A673 (cell line): ENCODE measurements around the gene URI1. TPM values are rescaled to one million over a fixed set of nuclear protein-coding genes. Genes with fewer than 3 reads are reported as not detected.
"Not testable (repeated sequence)": the region's sequence is repeated elsewhere in the genome, so short reads cannot be mapped to it uniquely, and the experiment has no call there.

Experiments used
- BruUV-seq: library from RNA; stranded (reverse); fragments of 400-500 nt; replicated peaks from 2 replicates; lab custom pipeline; 2021; lab: Mats Ljungman, UMichigan
- CTCF ChIA-PET: fragments of 300-600 bp; sonication (Branson Sonifier 250); formaldehyde crosslinking; loops from one replicate; lab custom pipeline; 2022; ENCODE audit warnings: antibody characterized with exemption; lab: Charles Lee
- POLR2A ChIA-PET: fragments of 300-600 bp; sonication (Branson Sonifier 250); formaldehyde crosslinking; loops from one replicate; lab custom pipeline; 2022; ENCODE audit warnings: antibody characterized with exemption; ENCODE audit not compliant: low non-redundant PET; lab: Charles Lee
- DNase-seq: peaks from one replicate; pipeline ENCODE4 v3.0.0-alpha.2; 2015; ENCODE audit warnings: low spot score
- H3K27ac ChIP-seq: fragments of 200-600 bp; sonication (generic); 2 replicates; pipeline ENCODE4 v1.5.1; 2016; ENCODE audit warnings: mixed run types, low read depth, mild to moderate bottlenecking, mixed read lengths, antibody characterized with exemption, low read length; ENCODE audit not compliant: poor library complexity, severe bottlenecking
- H3K27me3 ChIP-seq: fragments of 200-600 bp; sonication (generic); replicated peaks from 2 replicates; pipeline ENCODE4 v1.6.1; 2017; ENCODE audit warnings: mixed run types, low read depth, mild to moderate bottlenecking, mixed read lengths, antibody characterized with exemption, low read length; ENCODE audit not compliant: insufficient read depth, poor library complexity
- H3K36me3 ChIP-seq: fragments of 200-600 bp; sonication (generic); 2 replicates; pipeline ENCODE4 v1.6.1; 2016; ENCODE audit warnings: mixed run types, mild to moderate bottlenecking, mixed read lengths, antibody characterized with exemption, low read length; ENCODE audit not compliant: insufficient read depth, poor library complexity, severe bottlenecking
- H3K4me1 ChIP-seq: fragments of 200-600 bp; sonication (generic); 2 replicates; pipeline ENCODE4 v1.6.1; 2017; ENCODE audit warnings: mixed run types, mild to moderate bottlenecking, mixed read lengths, antibody characterized with exemption, low read length; ENCODE audit not compliant: insufficient read depth, poor library complexity, severe bottlenecking
- H3K4me3 ChIP-seq: fragments of 200-600 bp; sonication (generic); 2 replicates; pipeline ENCODE4 v1.5.1; 2016; ENCODE audit warnings: low read depth, mixed run types, mild to moderate bottlenecking, mixed read lengths, low read length; ENCODE audit not compliant: poor library complexity, severe bottlenecking
- H3K9me3 ChIP-seq: fragments of 200-600 bp; sonication (generic); 2 replicates; pipeline ENCODE4 v1.6.1; 2016; ENCODE audit warnings: mixed run types, low read depth, mild to moderate bottlenecking, mixed read lengths, antibody characterized with exemption, low read length; ENCODE audit not compliant: poor library complexity, severe bottlenecking
- EZH2 ChIP-seq: fragments of 200-600 bp; sonication (generic); IDR thresholded peaks from 2 replicates; pipeline ENCODE4 v1.6.1; 2017; ENCODE audit warnings: borderline replicate concordance, low read depth, mild to moderate bottlenecking, mixed read lengths, antibody characterized with exemption, low read length; ENCODE audit not compliant: poor library complexity, severe bottlenecking
- intact Hi-C: fragments of 100-400 bp; cut with micrococcal nuclease; formaldehyde crosslinking; loops from one replicate; pipeline ENCODE4 v1.10.0; 2022; ENCODE audit not compliant: unreplicated experiment
- total RNA-seq: library from RNA; stranded (reverse); gene quantifications from 2 replicates; pipeline ENCODE4 v1.2.3, GENCODE V29; 2021
- TF ChIP-seq, protein P1 (sequence below): fragments of 300-800, 200-600 bp; sonication (generic); conservative IDR thresholded peaks from 2 replicates; pipeline ENCODE4 v1.5.1; 2017; ENCODE audit warnings: low read depth, mild to moderate bottlenecking, antibody characterized with exemption, low read length, moderate library complexity, mixed read lengths

Gene URI1
- total RNA-seq, 1 experiment from 2014 or later, result 93.0 TPM

DNA sequence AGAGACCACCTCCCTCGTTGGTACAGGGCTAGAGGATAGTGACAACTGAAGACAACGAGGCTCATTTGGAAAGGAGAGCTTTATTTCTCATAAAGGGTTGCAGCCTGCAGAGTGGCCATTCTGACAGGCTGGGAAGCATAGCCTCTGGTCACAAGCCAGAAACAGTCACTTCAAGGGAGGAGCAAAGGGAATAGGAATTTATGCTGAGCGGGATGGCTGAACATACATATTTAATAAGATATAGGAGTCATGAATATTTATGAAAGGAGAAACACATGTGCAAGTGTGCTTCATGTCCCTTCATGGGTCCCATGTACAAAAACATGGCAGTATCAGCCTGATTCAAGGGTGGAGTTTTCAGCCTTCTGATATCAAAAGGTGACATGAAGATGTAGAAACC lies 27.1 kb upstream of the URI1 start:
- no peaks in the 10 kb centered on the region for H3K4me1 ChIP-seq
- intact Hi-C loops, result no loop called here
- no peak overlapping the region for H3K4me3 ChIP-seq
- H3K27ac ChIP-seq, result no peak overlapping the region
- no peaks in the 10 kb centered on the region for H3K9me3 ChIP-seq
- no peaks in the 10 kb centered on the region for H3K36me3 ChIP-seq
- DNase-seq, result no peak
- H3K27me3 ChIP-seq, result no peaks in the 10 kb centered on the region
- BruUV-seq, result no TSS peak
- POLR2A ChIA-PET, result no interaction called here
- CTCF ChIA-PET, result no interaction called here
- no peak for TF ChIP-seq EZH2
- TF ChIP-seq, protein P1, sequence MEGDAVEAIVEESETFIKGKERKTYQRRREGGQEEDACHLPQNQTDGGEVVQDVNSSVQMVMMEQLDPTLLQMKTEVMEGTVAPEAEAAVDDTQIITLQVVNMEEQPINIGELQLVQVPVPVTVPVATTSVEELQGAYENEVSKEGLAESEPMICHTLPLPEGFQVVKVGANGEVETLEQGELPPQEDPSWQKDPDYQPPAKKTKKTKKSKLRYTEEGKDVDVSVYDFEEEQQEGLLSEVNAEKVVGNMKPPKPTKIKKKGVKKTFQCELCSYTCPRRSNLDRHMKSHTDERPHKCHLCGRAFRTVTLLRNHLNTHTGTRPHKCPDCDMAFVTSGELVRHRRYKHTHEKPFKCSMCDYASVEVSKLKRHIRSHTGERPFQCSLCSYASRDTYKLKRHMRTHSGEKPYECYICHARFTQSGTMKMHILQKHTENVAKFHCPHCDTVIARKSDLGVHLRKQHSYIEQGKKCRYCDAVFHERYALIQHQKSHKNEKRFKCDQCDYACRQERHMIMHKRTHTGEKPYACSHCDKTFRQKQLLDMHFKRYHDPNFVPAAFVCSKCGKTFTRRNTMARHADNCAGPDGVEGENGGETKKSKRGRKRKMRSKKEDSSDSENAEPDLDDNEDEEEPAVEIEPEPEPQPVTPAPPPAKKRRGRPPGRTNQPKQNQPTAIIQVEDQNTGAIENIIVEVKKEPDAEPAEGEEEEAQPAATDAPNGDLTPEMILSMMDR, result no peak

DNA sequence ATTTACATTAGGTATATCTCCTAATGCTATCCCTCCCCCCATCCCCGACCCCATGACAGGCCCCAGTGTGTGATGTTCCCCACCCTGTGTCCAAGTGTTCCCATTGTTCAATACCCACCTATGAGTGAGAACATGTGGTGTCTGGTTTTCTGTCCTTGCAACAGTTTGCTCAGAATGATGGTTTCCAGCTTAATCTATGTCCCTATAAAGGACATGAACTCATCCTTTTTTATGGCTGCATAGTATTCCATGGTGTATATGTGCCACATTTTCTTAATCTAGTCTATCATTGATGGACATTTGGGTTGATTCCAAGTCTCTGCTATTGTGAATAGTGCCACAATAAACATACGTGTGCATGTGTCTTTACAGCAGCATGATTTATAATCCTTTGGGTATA lies 26.2 kb upstream of the URI1 start:
- intact Hi-C loops, CTCF ChIA-PET, H3K27me3 ChIP-seq, BruUV-seq, H3K27ac ChIP-seq, DNase-seq, POLR2A ChIA-PET, H3K4me3 ChIP-seq, H3K4me1 ChIP-seq, H3K9me3 ChIP-seq, H3K36me3 ChIP-seq: not testable (repeated sequence)

DNA sequence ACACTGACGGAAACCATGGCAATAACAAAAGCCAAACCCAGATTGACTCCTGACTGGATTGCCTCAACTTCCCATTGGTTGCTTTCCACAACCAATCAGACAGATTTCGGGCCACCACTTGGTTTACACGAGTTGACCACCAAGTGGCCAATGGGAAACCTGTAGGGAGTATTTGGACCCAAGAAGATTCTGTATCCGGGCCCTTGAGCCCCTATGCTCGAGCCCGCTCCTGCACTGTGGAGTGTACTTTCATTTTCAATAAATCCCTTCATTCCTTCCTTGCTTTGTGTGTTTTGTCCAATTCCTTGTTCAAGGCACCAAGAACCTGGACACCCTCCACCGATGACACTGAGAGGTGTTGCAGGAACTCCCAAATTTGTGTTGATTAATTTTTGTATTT lies 24.1 kb upstream of the URI1 start:
- Histone ChIP-seq H3K4me1 (no peaks in the 10 kb centered on the region), H3K27me3 (no peaks in the 10 kb centered on the region), H3K36me3 (no peaks in the 10 kb centered on the region), H3K4me3 (no peak overlapping the region), H3K27ac (no peak overlapping the region), H3K9me3 (no peaks in the 10 kb centered on the region)
- ChIA-PET POLR2A (no interaction called here), CTCF (no interaction called here)
- DNase-seq, result no peak
- intact Hi-C loops, result no loop called here
- no TSS peak for BruUV-seq
- TF ChIP-seq, protein P1, result no peak
- TF ChIP-seq EZH2, result no peak

DNA sequence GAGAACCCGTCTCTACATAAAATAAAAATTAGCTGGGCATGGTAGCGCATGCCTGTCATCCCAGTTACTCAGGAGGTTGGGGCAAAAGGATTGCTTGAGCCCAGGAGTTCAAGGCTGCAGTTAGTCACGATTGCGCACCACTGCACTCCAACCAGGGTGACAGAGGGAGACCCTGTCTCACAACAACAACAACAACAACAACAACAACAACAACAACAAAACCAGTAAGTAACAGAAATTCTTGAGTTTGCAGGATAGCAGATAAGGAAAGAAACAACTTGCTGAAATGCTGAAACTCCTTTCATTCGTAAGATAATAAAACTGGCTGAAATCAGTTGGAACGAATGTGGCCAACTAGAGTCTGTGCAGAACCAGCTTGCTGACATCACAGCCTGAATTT lies 23.1 kb upstream of the URI1 start:
- H3K4me1 ChIP-seq, result no peaks in the 10 kb centered on the region
- H3K9me3 ChIP-seq, result no peaks in the 10 kb centered on the region
- H3K4me3 ChIP-seq, result no peak overlapping the region
- no peak for DNase-seq
- intact Hi-C loops, result no loop called here
- no peak overlapping the region for H3K27ac ChIP-seq
- ChIA-PET CTCF (no interaction called here), POLR2A (no interaction called here)
- no peaks in the 10 kb centered on the region for H3K36me3 ChIP-seq
- no TSS peak for BruUV-seq
- no peaks in the 10 kb centered on the region for H3K27me3 ChIP-seq
- no peak for TF ChIP-seq EZH2
- TF ChIP-seq, protein P1, result no peak
